ENCODE results near the gene LILRA2.
A peak's percentile ranks its signal among the peaks of the same experiment; 100 is the strongest.
"Not testable (repeated sequence)": the region's sequence is repeated elsewhere in the genome, so short reads cannot be mapped to it uniquely, and the experiment has no call there.

LILRA2 gene

GRCh38 chr19:54571715-54572615 is 1.6 kb upstream of the LILRA2 start:
- not testable (repeated sequence) for DNase-seq

GRCh38 chr19:54572696-54573311 is 786 bp upstream of the LILRA2 start:
- DNase-seq: no peak

- no peak for DNase-seq
Observed at GRCh38 chr19:54574051-54574450, 461 bp downstream of the LILRA2 start.

GRCh38 chr19:54574527-54575056 is 1.0 kb downstream of the LILRA2 start:
- no peak for DNase-seq

- not testable (repeated sequence) for DNase-seq
Observed at GRCh38 chr19:54575205-54575604, 1.6 kb downstream of the LILRA2 start.

GRCh38 chr19:54576411-54576976 is 2.9 kb downstream of the LILRA2 start:
- DNase-seq: no peak

GRCh38 chr19:54577334-54577733 is 3.7 kb downstream of the LILRA2 start:
- DNase-seq: no peak

- not testable (repeated sequence) for DNase-seq
Observed at GRCh38 chr19:54578268-54578667, 4.7 kb downstream of the LILRA2 start.

GRCh38 chr19:54586397-54586796 is 12.8 kb downstream of the LILRA2 start:
- no peak for DNase-seq

GRCh38 chr19:54587026-54587425 is 13.4 kb downstream of the LILRA2 start:
- no peak for DNase-seq

GRCh38 chr19:54593445-54593844 is 19.9 kb downstream of the LILRA2 start, which contains the start of gene LILRA1:
LILRA1 (plus strand) TSS chr19:54593632; CDS start chr19:54594245, 613 bp downstream.
- not testable (repeated sequence) for DNase-seq

- not testable (repeated sequence) for DNase-seq
Observed at GRCh38 chr19:54593931-54594626, 20.5 kb downstream of the LILRA2 start.

- no peak for DNase-seq
Observed at GRCh38 chr19:54594737-54595136, 21.1 kb downstream of the LILRA2 start.

- DNase-seq: not testable (repeated sequence)
Observed at GRCh38 chr19:54595680-54596436, 22.3 kb downstream of the LILRA2 start.

- no peak for DNase-seq
Observed at GRCh38 chr19:54600212-54600611, 26.6 kb downstream of the LILRA2 start.

- no peak for DNase-seq
Observed at GRCh38 chr19:54606230-54606629, 32.6 kb downstream of the LILRA2 start.

GRCh38 chr19:54606891-54607784 is 33.5 kb downstream of the LILRA2 start:
- peak; percentile 14 for DNase-seq

- no peak for DNase-seq
Observed at GRCh38 chr19:54607785-54608150, 34.2 kb downstream of the LILRA2 start.

- DNase-seq: no peak
Observed at GRCh38 chr19:54608205-54608604, 34.6 kb downstream of the LILRA2 start.

GRCh38 chr19:54608792-54609191 is 35.2 kb downstream of the LILRA2 start:
- no peak for DNase-seq

GRCh38 chr19:54609356-54609791 is 35.8 kb downstream of the LILRA2 start:
- no peak for DNase-seq

Data from CD4-positive, alpha-beta T cell treated with Interleukin-10 for 1 hour (primary cell).